Measurements from ENCODE around the gene MUTYH. TPM values are rescaled to one million over a fixed set of nuclear protein-coding genes. Genes with fewer than 3 reads are reported as not detected.
A peak's percentile ranks its signal among the peaks of the same experiment; 100 is the strongest.

Gene MUTYH
- total RNA-seq, 1 experiment from 2014 or later = 26.8 TPM

GRCh38 chr1:45325851-45326506, 14.3 kb downstream of the MUTYH start:
- BruUV-seq (replicated peaks) = no TSS peak
- DNase-seq (ENCODE audit: low spot score) = no peak
- Histone ChIP-seq H3K4me1 (ENCODE audit: insufficient read depth, low read length, poor library complexity, severe bottlenecking) (peaks cover 26% of the 10 kb centered on the region), H3K36me3 (ENCODE audit: insufficient read depth, low read length, poor library complexity, severe bottlenecking) (no peaks in the 10 kb centered on the region), H3K4me3 (ENCODE audit: low read depth, low read length, poor library complexity, severe bottlenecking) (peak overlapping the region; percentile 33), H3K9me3 (ENCODE audit: low read depth, low read length, poor library complexity, severe bottlenecking) (no peaks in the 10 kb centered on the region), H3K27ac (ENCODE audit: low read depth, low read length, poor library complexity, severe bottlenecking) (no peak overlapping the region), H3K27me3 (replicated peaks; ENCODE audit: insufficient read depth, low read depth, low read length, poor library complexity) (no peaks in the 10 kb centered on the region)
- CTCF ChIA-PET = no interaction called here
- intact Hi-C loops (cut with micrococcal nuclease; ENCODE audit: unreplicated experiment) = no loop called here
- POLR2A ChIA-PET (ENCODE audit: low non-redundant PET) = no interaction called here
- TF ChIP-seq CTCF (conservative IDR thresholded peaks at IDR 0.05; ENCODE audit: low read depth, low read length) = no peak
- TF ChIP-seq EZH2 (IDR thresholded peaks at IDR 0.05; ENCODE audit: borderline replicate concordance, low read depth, low read length, poor library complexity, severe bottlenecking) = no peak

DNA sequence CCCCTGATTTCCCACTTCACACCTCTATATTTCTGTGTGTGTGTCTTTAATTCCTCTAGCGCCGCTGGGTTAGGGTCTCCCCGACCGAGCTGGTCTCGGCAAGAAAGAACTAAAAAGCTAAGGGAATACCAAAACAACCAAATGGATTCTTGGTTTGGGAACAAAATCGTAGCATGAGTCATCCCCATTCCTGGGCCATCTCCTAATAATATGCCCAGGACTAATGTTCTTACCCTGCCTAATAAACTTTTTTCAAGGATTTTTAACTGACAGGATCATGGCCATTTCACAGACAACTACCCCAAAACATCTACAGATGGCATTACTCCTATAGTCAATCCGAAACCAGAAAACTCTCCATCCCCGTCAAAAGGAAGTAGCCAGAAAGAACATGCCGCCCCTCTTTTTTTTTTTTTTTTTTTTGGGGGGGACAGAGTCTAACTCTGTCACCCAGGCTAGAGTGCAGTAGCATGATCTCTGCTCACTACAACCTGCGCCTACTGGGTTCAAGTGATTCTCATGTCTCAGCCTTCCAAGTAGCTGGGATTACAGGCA, 17.7 kb downstream of the MUTYH start:
- Histone ChIP-seq H3K36me3 (ENCODE audit: insufficient read depth, low read length, poor library complexity, severe bottlenecking) (no peaks in the 10 kb centered on the region), H3K4me1 (ENCODE audit: insufficient read depth, low read length, poor library complexity, severe bottlenecking) (peaks cover 11% of the 10 kb centered on the region), H3K27ac (ENCODE audit: low read depth, low read length, poor library complexity, severe bottlenecking) (no peak overlapping the region), H3K9me3 (ENCODE audit: low read depth, low read length, poor library complexity, severe bottlenecking) (no peaks in the 10 kb centered on the region), H3K4me3 (ENCODE audit: low read depth, low read length, poor library complexity, severe bottlenecking) (no peak overlapping the region), H3K27me3 (replicated peaks; ENCODE audit: insufficient read depth, low read depth, low read length, poor library complexity) (no peaks in the 10 kb centered on the region)
- CTCF ChIA-PET = interaction anchor here (0.5 kb wide), 1 partner anchor 19 kb away, joined by 7 read pairs; no protein-coding TSS in a partner anchor
- TF ChIP-seq CTCF (conservative IDR thresholded peaks at IDR 0.05; ENCODE audit: low read depth, low read length) (no peak), EZH2 (IDR thresholded peaks at IDR 0.05; ENCODE audit: borderline replicate concordance, low read depth, low read length, poor library complexity, severe bottlenecking) (no peak)
- intact Hi-C loops (cut with micrococcal nuclease; ENCODE audit: unreplicated experiment) = no loop called here
- POLR2A ChIA-PET (ENCODE audit: low non-redundant PET) = no interaction called here
- BruUV-seq (replicated peaks) = no TSS peak
- DNase-seq (ENCODE audit: low spot score) = no peak

DNA sequence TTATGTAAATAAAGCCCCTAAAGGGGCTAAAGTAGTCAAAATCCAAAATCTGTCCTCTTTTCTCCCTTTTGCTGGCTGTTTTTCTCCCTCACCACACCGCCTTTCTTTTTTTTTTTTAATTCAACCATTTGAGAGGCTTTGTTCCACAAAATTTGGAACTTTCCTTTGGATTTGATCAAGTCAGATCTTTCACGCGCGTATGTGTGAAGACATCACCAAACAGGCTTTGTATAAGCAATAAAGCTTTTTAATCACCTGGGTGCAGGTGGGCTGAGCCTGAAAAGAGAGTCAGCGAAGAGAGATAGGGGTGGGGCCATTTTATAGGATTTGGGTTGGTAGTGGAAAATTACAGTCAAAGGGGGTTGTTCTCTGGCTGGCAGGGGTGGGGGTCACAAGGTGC, 18.8 kb downstream of the MUTYH start:
- Histone ChIP-seq H3K36me3 (ENCODE audit: insufficient read depth, low read length, poor library complexity, severe bottlenecking) (no peaks in the 10 kb centered on the region), H3K27me3 (replicated peaks; ENCODE audit: insufficient read depth, low read depth, low read length, poor library complexity) (no peaks in the 10 kb centered on the region), H3K4me3 (ENCODE audit: low read depth, low read length, poor library complexity, severe bottlenecking) (no peak overlapping the region), H3K9me3 (ENCODE audit: low read depth, low read length, poor library complexity, severe bottlenecking) (no peaks in the 10 kb centered on the region), H3K4me1 (ENCODE audit: insufficient read depth, low read length, poor library complexity, severe bottlenecking) (no peaks in the 10 kb centered on the region), H3K27ac (ENCODE audit: low read depth, low read length, poor library complexity, severe bottlenecking) (no peak overlapping the region)
- no peak for TF ChIP-seq CTCF (conservative IDR thresholded peaks at IDR 0.05; ENCODE audit: low read depth, low read length)
- TF ChIP-seq EZH2 (IDR thresholded peaks at IDR 0.05; ENCODE audit: borderline replicate concordance, low read depth, low read length, poor library complexity, severe bottlenecking) = no peak
- ChIA-PET POLR2A (ENCODE audit: low non-redundant PET) (no interaction called here), CTCF (no interaction called here)
- BruUV-seq (replicated peaks) = no TSS peak
- intact Hi-C loops (cut with micrococcal nuclease; ENCODE audit: unreplicated experiment) = no loop called here
- DNase-seq (ENCODE audit: low spot score) = no peak

All from A673 (cell line).